Measurements from ENCODE around the gene KLHL33. TPM values are rescaled to one million over a fixed set of nuclear protein-coding genes. Genes with fewer than 3 reads are reported as not detected.
A peak's percentile ranks its signal among the peaks of the same experiment; 100 is the strongest.

The KLHL33 gene
- polyA plus RNA-seq (2013, experiment 1 of 4): 0.09 TPM
- not detected for polyA plus RNA-seq (2013, experiment 2 of 4)
- not detected for polyA plus RNA-seq (2013, experiment 3 of 4)
- not detected for polyA plus RNA-seq (2013, experiment 4 of 4)

- Histone ChIP-seq H3K27me3 (ENCODE audit: control insufficient read depth, insufficient read depth, low read length, poor library complexity, severe bottlenecking) (no peaks in the 10 kb centered on the region), H3K4me1 (ENCODE audit: control insufficient read depth, insufficient read depth, low read length) (no peaks in the 10 kb centered on the region), H3K4me3 (ENCODE audit: insufficient read depth, low read depth, low read length) (no peak within 1 kb of the TSS), H3K9me3 (ENCODE audit: control insufficient read depth, low read length) (no peaks in the 10 kb centered on the region), H3K27ac (ENCODE audit: insufficient read depth, low read depth, low read length, poor library complexity, severe bottlenecking) (no peak within 1 kb of the TSS), H3K36me3 (ENCODE audit: control insufficient read depth, insufficient read depth, low read length) (no peaks in the 10 kb centered on the region)
- WGBS, 2 experiments: 91 to 93% methylated on average over 17 of the region's 17 CpGs
Observed at GRCh38 chr14:20435582-20436362, at the start of gene KLHL33. TSS of gene KLHL33 (minus strand) at chr14:20436166. CDS start at chr14:20435811, 355 bp downstream.

- no peak overlapping the region for H3K27ac ChIP-seq (ENCODE audit: insufficient read depth, low read depth, low read length, poor library complexity, severe bottlenecking)
- WGBS, 2 experiments: 94 to 97% methylated on average over 4 of the region's 5 CpGs
Observed at GRCh38 chr14:20482382-20482781, 46.4 kb upstream of the KLHL33 start.

GRCh38 chr14:20478894-20479293, 42.9 kb upstream of the KLHL33 start:
- Histone ChIP-seq H3K4me3 (ENCODE audit: insufficient read depth, low read depth, low read length) (no peak overlapping the region), H3K36me3 (ENCODE audit: control insufficient read depth, insufficient read depth, low read length) (peaks cover 14% of the 10 kb centered on the region), H3K9me3 (ENCODE audit: control insufficient read depth, low read length) (no peaks in the 10 kb centered on the region), H3K27me3 (ENCODE audit: control insufficient read depth, insufficient read depth, low read length, poor library complexity, severe bottlenecking) (no peaks in the 10 kb centered on the region), H3K4me1 (ENCODE audit: control insufficient read depth, insufficient read depth, low read length) (no peaks in the 10 kb centered on the region), H3K27ac (ENCODE audit: insufficient read depth, low read depth, low read length, poor library complexity, severe bottlenecking) (no peak overlapping the region)
- 92 to 94% methylated on average over 2 of the region's 2 CpGs for WGBS, 2 experiments

More at GRCh38 chr14:20482382-20482781, 46.4 kb upstream of the KLHL33 start:
- H3K36me3 ChIP-seq (ENCODE audit: control insufficient read depth, insufficient read depth, low read length): peaks cover 4% of the 10 kb centered on the region
- no peak overlapping the region for H3K4me3 ChIP-seq (ENCODE audit: insufficient read depth, low read depth, low read length)
- no peaks in the 10 kb centered on the region for H3K9me3 ChIP-seq (ENCODE audit: control insufficient read depth, low read length)
- no peaks in the 10 kb centered on the region for H3K27me3 ChIP-seq (ENCODE audit: control insufficient read depth, insufficient read depth, low read length, poor library complexity, severe bottlenecking)
- no peaks in the 10 kb centered on the region for H3K4me1 ChIP-seq (ENCODE audit: control insufficient read depth, insufficient read depth, low read length)

- no peak overlapping the region for H3K27ac ChIP-seq (ENCODE audit: insufficient read depth, low read depth, low read length, poor library complexity, severe bottlenecking)
- no peaks in the 10 kb centered on the region for H3K9me3 ChIP-seq (ENCODE audit: control insufficient read depth, low read length)
- H3K4me1 ChIP-seq (ENCODE audit: control insufficient read depth, insufficient read depth, low read length): no peaks in the 10 kb centered on the region
- H3K4me3 ChIP-seq (ENCODE audit: insufficient read depth, low read depth, low read length): no peak overlapping the region
- WGBS, 2 experiments: 84 to 95% methylated on average over 1 of the region's 1 CpG
- H3K27me3 ChIP-seq (ENCODE audit: control insufficient read depth, insufficient read depth, low read length, poor library complexity, severe bottlenecking): no peaks in the 10 kb centered on the region
- peaks cover 14% of the 10 kb centered on the region for H3K36me3 ChIP-seq (ENCODE audit: control insufficient read depth, insufficient read depth, low read length)
Observed at GRCh38 chr14:20477211-20477876, 41.4 kb upstream of the KLHL33 start.

- Histone ChIP-seq H3K36me3 (ENCODE audit: control insufficient read depth, insufficient read depth, low read length) (peaks cover 14% of the 10 kb centered on the region), H3K27me3 (ENCODE audit: control insufficient read depth, insufficient read depth, low read length, poor library complexity, severe bottlenecking) (no peaks in the 10 kb centered on the region), H3K9me3 (ENCODE audit: control insufficient read depth, low read length) (no peaks in the 10 kb centered on the region), H3K4me3 (ENCODE audit: insufficient read depth, low read depth, low read length) (no peak overlapping the region), H3K27ac (ENCODE audit: insufficient read depth, low read depth, low read length, poor library complexity, severe bottlenecking) (no peak overlapping the region), H3K4me1 (ENCODE audit: control insufficient read depth, insufficient read depth, low read length) (no peaks in the 10 kb centered on the region)
- 90 to 94% methylated on average over 5 of the region's 5 CpGs for WGBS, 2 experiments
Observed at GRCh38 chr14:20476776-20477175, 40.8 kb upstream of the KLHL33 start.

GRCh38 chr14:20472536-20473169, 36.7 kb upstream of the KLHL33 start:
- WGBS, 2 experiments: 95 to 100% methylated on average over 1 of the region's 2 CpGs
- Histone ChIP-seq H3K4me3 (ENCODE audit: insufficient read depth, low read depth, low read length) (no peak overlapping the region), H3K27ac (ENCODE audit: insufficient read depth, low read depth, low read length, poor library complexity, severe bottlenecking) (no peak overlapping the region), H3K4me1 (ENCODE audit: control insufficient read depth, insufficient read depth, low read length) (no peaks in the 10 kb centered on the region), H3K9me3 (ENCODE audit: control insufficient read depth, low read length) (no peaks in the 10 kb centered on the region), H3K36me3 (ENCODE audit: control insufficient read depth, insufficient read depth, low read length) (peaks cover 13% of the 10 kb centered on the region), H3K27me3 (ENCODE audit: control insufficient read depth, insufficient read depth, low read length, poor library complexity, severe bottlenecking) (no peaks in the 10 kb centered on the region)

- no peaks in the 10 kb centered on the region for H3K9me3 ChIP-seq (ENCODE audit: control insufficient read depth, low read length)
- no peaks in the 10 kb centered on the region for H3K4me1 ChIP-seq (ENCODE audit: control insufficient read depth, insufficient read depth, low read length)
- H3K4me3 ChIP-seq (ENCODE audit: insufficient read depth, low read depth, low read length): peak overlapping the region; percentile 58
- H3K27me3 ChIP-seq (ENCODE audit: control insufficient read depth, insufficient read depth, low read length, poor library complexity, severe bottlenecking): no peaks in the 10 kb centered on the region
- H3K36me3 ChIP-seq (ENCODE audit: control insufficient read depth, insufficient read depth, low read length): no peaks in the 10 kb centered on the region
- WGBS, 2 experiments: 3% methylated on average over 2 of the region's 2 CpGs
- H3K27ac ChIP-seq (ENCODE audit: insufficient read depth, low read depth, low read length, poor library complexity, severe bottlenecking): no peak overlapping the region
Observed at GRCh38 chr14:20470603-20470901, 34.6 kb upstream of the KLHL33 start.

- Histone ChIP-seq H3K4me1 (ENCODE audit: control insufficient read depth, insufficient read depth, low read length) (no peaks in the 10 kb centered on the region), H3K27me3 (ENCODE audit: control insufficient read depth, insufficient read depth, low read length, poor library complexity, severe bottlenecking) (no peaks in the 10 kb centered on the region), H3K36me3 (ENCODE audit: control insufficient read depth, insufficient read depth, low read length) (no peaks in the 10 kb centered on the region), H3K4me3 (ENCODE audit: insufficient read depth, low read depth, low read length) (peak overlapping the region; percentile 58), H3K27ac (ENCODE audit: insufficient read depth, low read depth, low read length, poor library complexity, severe bottlenecking) (no peak overlapping the region), H3K9me3 (ENCODE audit: control insufficient read depth, low read length) (no peaks in the 10 kb centered on the region)
- WGBS, 2 experiments: 2 to 3% methylated on average over 12 of the region's 12 CpGs
Observed at GRCh38 chr14:20469890-20470602, 34.1 kb upstream of the KLHL33 start.

GRCh38 chr14:20469242-20469889, 33.4 kb upstream of the KLHL33 start, which contains the start of gene PNP:
TSS of gene PNP (plus strand) at chr14:20469406. CDS start at chr14:20469525, 119 bp downstream.
- WGBS, 2 experiments: 0 to 1% methylated on average over 37 to 40 of the region's 40 CpGs

More at GRCh38 chr14:20469242-20469889, 33.4 kb upstream of the KLHL33 start, which contains the start of gene PNP:
- Histone ChIP-seq H3K27me3 (ENCODE audit: control insufficient read depth, insufficient read depth, low read length, poor library complexity, severe bottlenecking) (no peaks in the 10 kb centered on the region), H3K4me1 (ENCODE audit: control insufficient read depth, insufficient read depth, low read length) (no peaks in the 10 kb centered on the region), H3K36me3 (ENCODE audit: control insufficient read depth, insufficient read depth, low read length) (no peaks in the 10 kb centered on the region), H3K9me3 (ENCODE audit: control insufficient read depth, low read length) (no peaks in the 10 kb centered on the region), H3K4me3 (ENCODE audit: insufficient read depth, low read depth, low read length) (peak within 1 kb of the TSS; percentile 58), H3K27ac (ENCODE audit: insufficient read depth, low read depth, low read length, poor library complexity, severe bottlenecking) (peak within 1 kb of the TSS; percentile 69)
